ENCODE measurements around the gene SMYD3.
A peak's percentile ranks its signal among the peaks of the same experiment; 100 is the strongest.

GRCh38 chr1:246002725-246003441 is 504.2 kb downstream of the SMYD3 start:
- TF ChIP-seq CTCF (IDR thresholded peaks at IDR 0.05) (peak; percentile 90), TCF7L2 (IDR thresholded peaks at IDR 0.05; ENCODE audit: low read depth, low read length) (no peak), REST (IDR thresholded peaks at IDR 0.05; ENCODE audit: insufficient read depth in 1 of 2, low read depth in 2 of 2, low read length in 1 of 2) (no peak)

All from Panc1 (cell line).